ENCODE results near the gene COX8A. TPM values are rescaled to one million over a fixed set of nuclear protein-coding genes. Genes with fewer than 3 reads are reported as not detected.

COX8A gene
- total and polyA plus RNA-seq, 12 donors, result 279 to 810 (median 426) TPM

- no peaks in the 10 kb centered on the region for H3K9me3 ChIP-seq (replicated peaks in 1 of 3)
- no peaks in the 10 kb centered on the region for H3K36me3 ChIP-seq (replicated peaks in 1 of 2)
- WGBS, 4 donors, result 82 to 100% (median 100%) methylated on average over 2 of the region's 2 CpGs
- TF ChIP-seq POLR2A (IDR thresholded peaks at IDR 0.05), result no peak
- TF ChIP-seq CTCF (IDR thresholded peaks at IDR 0.05), result no peak
- intact Hi-C loops (cut with DNase I), result no loop called here
- no peak for DNase-seq
- no peak overlapping the region for H3K4me3 ChIP-seq
- H3K27ac ChIP-seq, result no peak overlapping the region
- H3K4me1 ChIP-seq (replicated peaks in 1 of 2), result peaks cover 12 to 15% of the 10 kb centered on the region in 2 donors
- H3K27me3 ChIP-seq, result no peaks in the 10 kb centered on the region
These were observed 36.4 kb downstream of the COX8A start for GRCh38 chr11:64010783-64011182.

DNA sequence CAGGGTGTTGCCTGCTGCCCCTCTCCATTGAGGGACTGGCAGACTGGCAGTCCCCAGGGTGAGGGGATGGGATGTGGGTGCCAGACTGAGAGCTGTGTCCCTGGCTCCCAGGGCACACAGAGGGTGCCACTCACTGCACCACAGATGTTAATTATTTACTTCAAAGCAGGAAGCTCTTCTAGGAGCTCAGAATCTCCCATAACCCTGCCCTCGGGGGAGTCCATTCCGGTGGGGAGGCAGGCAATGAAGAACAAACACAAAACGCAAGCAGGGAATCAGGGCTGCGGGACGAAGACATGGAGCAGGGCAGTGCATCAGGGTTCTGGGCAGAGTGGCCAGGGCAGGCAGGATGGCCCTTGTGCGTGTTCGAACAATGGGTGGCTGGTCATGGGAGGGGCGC is 37.0 kb downstream of the COX8A start:
- Histone ChIP-seq H3K27ac (no peak overlapping the region), H3K4me3 (no peak overlapping the region), H3K36me3 (replicated peaks in 1 of 2) (no peaks in the 10 kb centered on the region), H3K27me3 (no peaks in the 10 kb centered on the region), H3K9me3 (replicated peaks in 1 of 3) (no peaks in the 10 kb centered on the region), H3K4me1 (replicated peaks in 1 of 2) (peaks cover 12 to 15% of the 10 kb centered on the region in 2 donors)
- DNase-seq, result no peak
- TF ChIP-seq CTCF (IDR thresholded peaks at IDR 0.05), result no peak
- TF ChIP-seq POLR2A (IDR thresholded peaks at IDR 0.05), result no peak
- 94 to 98% (median 95%) methylated on average over 8 of the region's 8 CpGs for WGBS, 4 donors
- intact Hi-C loops (cut with DNase I), result no loop called here

GRCh38 chr11:64013141-64013896 is 38.9 kb downstream of the COX8A start:
- Histone ChIP-seq H3K4me1 (replicated peaks in 1 of 2) (peaks cover 0 to under 1% of the 10 kb centered on the region in 2 donors), H3K27ac (no peak overlapping the region), H3K4me3 (no peak overlapping the region), H3K9me3 (replicated peaks in 1 of 3) (no peaks in the 10 kb centered on the region), H3K27me3 (no peaks in the 10 kb centered on the region), H3K36me3 (replicated peaks in 1 of 2) (no peaks in the 10 kb centered on the region)
- no peak for TF ChIP-seq CTCF (IDR thresholded peaks at IDR 0.05)
- TF ChIP-seq POLR2A (IDR thresholded peaks at IDR 0.05), result no peak
- WGBS, 4 donors, result 90 to 94% (median 91%) methylated on average over 16 of the region's 16 CpGs
- no peak for DNase-seq
- intact Hi-C loops (cut with DNase I), result no loop called here

DNA sequence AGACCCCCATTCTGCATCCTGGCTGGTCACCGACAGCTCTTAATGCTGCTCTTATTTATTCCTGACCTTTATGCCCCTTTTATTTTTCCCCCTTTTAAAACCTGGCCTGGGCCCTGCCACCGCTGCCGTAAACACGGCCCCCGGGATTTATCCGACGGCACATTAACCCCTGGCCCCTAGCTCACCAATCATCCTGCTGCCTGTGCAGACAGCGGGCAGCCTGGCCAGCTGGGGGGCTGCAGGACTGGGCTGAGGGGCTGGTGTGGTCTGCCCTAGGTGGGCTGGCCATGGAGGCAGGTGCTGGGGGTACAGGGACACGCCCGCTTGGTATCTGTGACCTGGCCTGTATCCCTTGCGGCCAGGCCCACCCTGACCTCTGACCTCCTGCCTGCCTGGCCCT is 39.9 kb downstream of the COX8A start:
- H3K9me3 ChIP-seq (replicated peaks in 1 of 3), result no peaks in the 10 kb centered on the region
- no peaks in the 10 kb centered on the region for H3K36me3 ChIP-seq (replicated peaks in 1 of 2)
- H3K4me1 ChIP-seq (replicated peaks in 1 of 2), result peaks cover 3 to 4% of the 10 kb centered on the region in 2 donors
- H3K27ac ChIP-seq, result no peak overlapping the region
- no peak for DNase-seq
- no peak for TF ChIP-seq CTCF (IDR thresholded peaks at IDR 0.05)
- 87 to 96% (median 90%) methylated on average over 8 to 11 of the region's 11 CpGs for WGBS, 4 donors
- H3K4me3 ChIP-seq, result no peak overlapping the region
- H3K27me3 ChIP-seq, result no peaks in the 10 kb centered on the region
- intact Hi-C loops (cut with DNase I), result no loop called here
